KMS-11 (cell line): ENCODE data around the gene DKC1.

Experiments used
- H2AFZ ChIP-seq: fragments of 200-600 bp; sonication (generic); 2 replicates; pipeline ENCODE4 v1.6.1; 2016; ENCODE audit warnings: antibody characterized with exemption, mixed run types, low read depth
- H3K27ac ChIP-seq: fragments of 200-600 bp; sonication (generic); 2 replicates; pipeline ENCODE4 v1.6.1; 2016; ENCODE audit warnings: mild to moderate bottlenecking, mixed run types
- H3K27me3 ChIP-seq: fragments of 200-600 bp; sonication (generic); 2 replicates; pipeline ENCODE4 v1.6.1; 2017; ENCODE audit warnings: mild to moderate bottlenecking, low read depth, mixed run types, moderate library complexity; ENCODE audit not compliant: insufficient read depth
- H3K36me3 ChIP-seq: fragments of 200-600 bp; sonication (generic); 2 replicates; pipeline ENCODE4 v1.6.1; 2017; ENCODE audit warnings: mild to moderate bottlenecking, mixed run types; ENCODE audit not compliant: insufficient read depth
- H3K4me1 ChIP-seq: fragments of 200-600 bp; sonication (generic); 2 replicates; pipeline ENCODE4 v1.6.1; 2016; ENCODE audit warnings: mild to moderate bottlenecking, low read depth, mixed run types; ENCODE audit not compliant: poor library complexity, severe bottlenecking
- H3K4me2 ChIP-seq: fragments of 200-600 bp; sonication (generic); 2 replicates; pipeline ENCODE4 v1.7.0; 2016; ENCODE audit warnings: mild to moderate bottlenecking, mixed run types
- H3K4me3 ChIP-seq: fragments of 200-600 bp; sonication (generic); IDR thresholded peaks from 2 replicates; pipeline ENCODE4 v1.6.1; 2017; ENCODE audit warnings: low read depth, low read length, mixed read lengths; ENCODE audit not compliant: insufficient read depth
- H3K79me2 ChIP-seq: fragments of 200-600 bp; sonication (generic); 2 replicates; pipeline ENCODE4 v1.6.1; 2016; ENCODE audit warnings: low read depth, mixed run types; ENCODE audit not compliant: insufficient read depth
- H3K9ac ChIP-seq: fragments of 200-600 bp; sonication (generic); 2 replicates; pipeline ENCODE4 v1.6.1; 2016; ENCODE audit warnings: mild to moderate bottlenecking, mixed run types
- H4K20me1 ChIP-seq: fragments of 200-600 bp; sonication (generic); 2 replicates; pipeline ENCODE4 v1.6.1; 2016; ENCODE audit warnings: mild to moderate bottlenecking, mixed run types; ENCODE audit not compliant: insufficient read depth
- TF ChIP-seq, protein P1 (sequence below): fragments of 200-600 bp; sonication (generic); conservative IDR thresholded peaks from 2 replicates; pipeline ENCODE4 v1.6.1; 2017; ENCODE audit warnings: low read depth, mild to moderate bottlenecking, antibody characterized with exemption, low read length, moderate library complexity, mixed read lengths

The DKC1 gene

DNA sequence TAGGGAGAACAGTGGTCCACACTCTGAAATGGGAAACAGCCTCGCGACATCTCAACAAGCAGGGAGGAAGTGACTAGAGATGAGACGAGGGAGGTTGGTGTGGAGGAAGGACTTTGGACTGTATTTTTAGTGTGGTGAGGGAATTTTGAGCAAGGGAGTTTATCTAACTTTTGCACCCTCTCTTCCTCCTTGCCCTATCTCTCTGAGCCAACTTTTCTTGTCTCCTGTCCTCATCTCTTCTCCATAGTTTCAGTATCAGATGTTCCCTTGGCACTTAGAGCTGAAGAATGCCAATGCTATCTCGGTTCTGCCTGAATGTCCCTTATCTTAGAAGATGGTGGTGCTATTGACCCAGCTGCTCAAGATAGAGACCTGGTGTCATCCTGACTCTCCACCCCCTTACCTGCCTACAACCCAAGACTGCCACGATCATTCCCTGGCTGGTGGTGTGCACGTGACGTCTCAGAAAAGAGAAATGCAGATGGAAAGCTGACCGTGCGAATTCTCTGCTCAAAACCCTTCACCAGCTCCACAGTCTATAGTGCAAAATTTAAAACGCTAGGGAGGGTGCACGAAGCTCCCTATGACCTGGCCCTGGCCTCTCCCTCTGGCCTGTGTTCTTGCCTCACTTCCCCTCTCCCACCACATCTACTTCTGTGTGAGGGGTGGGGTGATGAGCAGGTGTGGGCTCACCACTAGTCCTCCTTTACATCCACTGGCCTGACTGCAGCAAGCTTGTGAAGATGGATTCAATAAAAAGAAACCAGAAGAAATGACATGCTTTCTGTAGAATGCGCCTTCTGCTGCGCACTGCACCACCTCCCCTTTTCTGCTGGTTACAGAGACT lies 21.7 kb downstream of the DKC1 start:
- Histone ChIP-seq H3K27ac (no peak overlapping the region), H3K27me3 (no peaks in the 10 kb centered on the region), H3K4me1 (no peaks in the 10 kb centered on the region), H2AFZ (no peak overlapping the region), H3K79me2 (no peaks in the 10 kb centered on the region), H3K4me3 (no peak overlapping the region), H3K9ac (no peak overlapping the region), H3K36me3 (no peaks in the 10 kb centered on the region), H3K4me2 (no peak overlapping the region), H4K20me1 (no peaks in the 10 kb centered on the region)
- TF ChIP-seq, protein P1, sequence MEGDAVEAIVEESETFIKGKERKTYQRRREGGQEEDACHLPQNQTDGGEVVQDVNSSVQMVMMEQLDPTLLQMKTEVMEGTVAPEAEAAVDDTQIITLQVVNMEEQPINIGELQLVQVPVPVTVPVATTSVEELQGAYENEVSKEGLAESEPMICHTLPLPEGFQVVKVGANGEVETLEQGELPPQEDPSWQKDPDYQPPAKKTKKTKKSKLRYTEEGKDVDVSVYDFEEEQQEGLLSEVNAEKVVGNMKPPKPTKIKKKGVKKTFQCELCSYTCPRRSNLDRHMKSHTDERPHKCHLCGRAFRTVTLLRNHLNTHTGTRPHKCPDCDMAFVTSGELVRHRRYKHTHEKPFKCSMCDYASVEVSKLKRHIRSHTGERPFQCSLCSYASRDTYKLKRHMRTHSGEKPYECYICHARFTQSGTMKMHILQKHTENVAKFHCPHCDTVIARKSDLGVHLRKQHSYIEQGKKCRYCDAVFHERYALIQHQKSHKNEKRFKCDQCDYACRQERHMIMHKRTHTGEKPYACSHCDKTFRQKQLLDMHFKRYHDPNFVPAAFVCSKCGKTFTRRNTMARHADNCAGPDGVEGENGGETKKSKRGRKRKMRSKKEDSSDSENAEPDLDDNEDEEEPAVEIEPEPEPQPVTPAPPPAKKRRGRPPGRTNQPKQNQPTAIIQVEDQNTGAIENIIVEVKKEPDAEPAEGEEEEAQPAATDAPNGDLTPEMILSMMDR, result no peak

DNA sequence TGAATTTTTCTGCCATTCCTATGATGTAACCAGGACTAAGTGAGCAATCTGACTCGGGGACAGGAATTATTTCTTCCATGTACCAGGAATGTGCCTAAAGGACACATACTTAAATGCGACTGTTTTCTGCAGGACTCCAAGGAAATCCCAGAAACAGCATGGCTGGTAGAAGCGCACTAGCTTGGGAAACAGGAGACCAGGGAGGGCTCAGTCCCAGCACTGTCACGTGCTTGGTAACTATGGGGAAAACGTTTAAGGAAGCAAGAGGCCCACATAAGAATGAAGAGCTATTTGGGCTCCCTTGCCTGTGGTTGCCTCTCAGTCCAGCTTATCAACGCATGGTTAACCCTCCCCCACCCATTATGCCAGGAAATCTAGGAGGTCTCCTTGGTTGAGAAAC lies 23.1 kb downstream of the DKC1 start:
- H3K4me1 ChIP-seq, result no peaks in the 10 kb centered on the region
- H3K27me3 ChIP-seq, result no peaks in the 10 kb centered on the region
- no peak overlapping the region for H3K4me3 ChIP-seq
- no peak overlapping the region for H2AFZ ChIP-seq
- H3K79me2 ChIP-seq, result no peaks in the 10 kb centered on the region
- TF ChIP-seq, protein P1, result no peak
- H4K20me1 ChIP-seq, result no peaks in the 10 kb centered on the region
- H3K36me3 ChIP-seq, result no peaks in the 10 kb centered on the region
- no peak overlapping the region for H3K4me2 ChIP-seq
- H3K9ac ChIP-seq, result no peak overlapping the region
- H3K27ac ChIP-seq, result no peak overlapping the region

- Histone ChIP-seq H2AFZ (no peak overlapping the region), H3K27ac (no peak overlapping the region), H3K4me1 (no peaks in the 10 kb centered on the region), H3K9ac (no peak overlapping the region), H3K4me3 (no peak overlapping the region), H3K4me2 (no peak overlapping the region), H4K20me1 (no peaks in the 10 kb centered on the region), H3K36me3 (no peaks in the 10 kb centered on the region), H3K79me2 (no peaks in the 10 kb centered on the region), H3K27me3 (no peaks in the 10 kb centered on the region)
- TF ChIP-seq, protein P1, result no peak
Observed at GRCh38 chrX:154791467-154791866, 28.8 kb downstream of the DKC1 start.

- H4K20me1 ChIP-seq, result no peaks in the 10 kb centered on the region
- H2AFZ ChIP-seq, result no peak overlapping the region
- H3K4me2 ChIP-seq, result no peak overlapping the region
- no peaks in the 10 kb centered on the region for H3K36me3 ChIP-seq
- H3K4me1 ChIP-seq, result no peaks in the 10 kb centered on the region
- H3K9ac ChIP-seq, result no peak overlapping the region
- H3K4me3 ChIP-seq, result no peak overlapping the region
- no peaks in the 10 kb centered on the region for H3K79me2 ChIP-seq
- H3K27ac ChIP-seq, result no peak overlapping the region
- no peaks in the 10 kb centered on the region for H3K27me3 ChIP-seq
- TF ChIP-seq, protein P1, result no peak
Observed at GRCh38 chrX:154791939-154792338, 29.3 kb downstream of the DKC1 start.
